Transverse colon (tissue), 4 donors: ENCODE data around the gene ETNK2. TPM values are rescaled to one million over a fixed set of nuclear protein-coding genes. Genes with fewer than 3 reads are reported as not detected.

ENCODE experiments used
- DNase-seq: peaks from one replicate; pipeline ENCODE4 v3.0.0-alpha.2; 2019
- H3K27ac ChIP-seq, 4 donors: fragments of 200-600 bp; sonication (generic); 2 replicates each; pipeline ENCODE4 v1.5.1; 2016 to 2018; ENCODE audit warnings: inconsistent platforms in 4 of 4
- H3K27me3 ChIP-seq: fragments of 200-600 bp; sonication (generic); 2 replicates; pipeline ENCODE4 v1.5.1; 2017; ENCODE audit warnings: inconsistent platforms
- H3K36me3 ChIP-seq, 4 donors: fragments of 200-600 bp; sonication (generic); 2 replicates each; pipeline ENCODE4 v1.5.1; 2017 to 2019; ENCODE audit warnings: inconsistent platforms in 4 of 4
- H3K4me1 ChIP-seq, 4 donors: fragments of 200-600 bp; sonication (generic); 2 replicates each; pipeline ENCODE4 v1.5.1; 2017 to 2020; ENCODE audit warnings: inconsistent platforms in 4 of 4
- H3K4me3 ChIP-seq, 4 donors: fragments of 200-600 bp; sonication (generic); 1 replicate in 1 of 4; 2 replicates in 3 of 4; pipeline versions ENCODE4 v1.5.1 to v1.6.1; 2017 to 2019; ENCODE audit warnings: inconsistent platforms in 4 of 4
- H3K9me3 ChIP-seq, 2 donors: fragments of 200-600 bp; sonication (generic); 2 replicates each; pipeline ENCODE4 v1.5.1; 2017 to 2019; ENCODE audit warnings: inconsistent platforms in 2 of 2
- CTCF ChIP-seq, 5 experiments: fragments of 200-600 bp in 3 of 5; fragments of 450-650 bp in 2 of 5; sonication (generic) in 3 of 5; IDR thresholded peaks; 1 replicate in 2 of 5; 2 replicates in 3 of 5; pipeline ENCODE4 v1.5.1; 2016 to 2017; ENCODE audit warnings: antibody characterized with exemption in 5 of 5, inconsistent platforms in 3 of 5, mild to moderate bottlenecking in 2 of 5, moderate library complexity in 1 of 5
- EP300 ChIP-seq: sonication (generic); formaldehyde crosslinking; IDR thresholded peaks from one replicate; pipeline ENCODE4 v1.6.1; 2017; ENCODE audit warnings: antibody characterized with exemption, low read depth
- POLR2A ChIP-seq: fragments of 450-650 bp; IDR thresholded peaks from one replicate; pipeline ENCODE4 v1.6.1; 2016; ENCODE audit warnings: antibody characterized with exemption, mild to moderate bottlenecking, moderate library complexity
- POLR2AphosphoS5 ChIP-seq, 3 donors: sonication (generic); formaldehyde crosslinking; IDR thresholded peaks; one replicate each; pipeline ENCODE4 v1.6.1; 2016; ENCODE audit warnings: antibody characterized with exemption in 3 of 3
- WGBS, 2 donors: methylation state at CpG; one replicate each; pipeline ENCODE4 v1.1.5; 2018; ENCODE audit warnings: low coverage in 1 of 2; 5-methylcytosine and 5-hydroxymethylcytosine counted together
- in situ Hi-C, 4 donors: fragments of 200-750 bp; cut with MboI; loops; one replicate each; pipeline versions ENCODE4 v1.15.0 to v1.15.1; 2017; ENCODE audit warnings: low sequenced_read_pairs in 3 of 4, low pct_ligation_motif_present in 1 of 4, low pct_unique_long_range_greater_than_20kb in 1 of 4
- intact Hi-C: fragments of 100-400 bp; cut with DNase I; formaldehyde crosslinking; loops from one replicate; pipeline ENCODE4 v1.15.1; 2023; ENCODE audit warnings: low total_unique reads
- total RNA-seq, 4 donors: library from RNA; depleted of rRNA; stranded (reverse); fragments of >200 nt; gene quantifications; one replicate each; pipeline ENCODE4 v1.1.0, GENCODE V29; 2016

ETNK2 gene
- total RNA-seq, result 1 to 10 TPM in 3 of 4 donors, not detected in 1; 1.9 to 3.7 (median 3.3) TPM

- intact Hi-C loops, result no loop called here
- peak; percentile 57 for DNase-seq
- Histone ChIP-seq H3K4me3 (peak within 1 kb of the TSS; percentile 42 to 71 (median 66)), H3K9me3 (no peaks in the 10 kb centered on the region), H3K36me3 (no peaks in the 10 kb centered on the region), H3K27ac (peak within 1 kb of the TSS; percentile 64 to 83 (median 68)), H3K4me1 (peaks cover 5 to 9% (median 6%) of the 10 kb centered on the region in 4 donors), H3K27me3 (peaks cover 29% of the 10 kb centered on the region)
- in situ Hi-C loops, result no loop called here
- TF ChIP-seq POLR2A (no peak), EP300 (no peak), POLR2AphosphoS5 (IDR thresholded peaks at IDR 0.05) (no peak), CTCF (IDR thresholded peaks at IDR 0.05) (no peak)
- 2% methylated on average over 58 of the region's 94 CpGs; no CpG with 5 or more reads in 1 of the 2 donors for WGBS, 2 donors
These were observed at the start of gene ETNK2 for GRCh38 chr1:204151552-204152309. TSS of gene ETNK2 (minus strand) at chr1:204152044. CDS start at chr1:204151852, 192 bp downstream.

- Histone ChIP-seq H3K36me3 (no peaks in the 10 kb centered on the region), H3K4me3 (no peak overlapping the region), H3K9me3 (no peaks in the 10 kb centered on the region), H3K27me3 (peaks cover 26% of the 10 kb centered on the region), H3K4me1 (peaks cover 0 to under 1% (median 0%) of the 10 kb centered on the region in 4 donors), H3K27ac (no peak overlapping the region)
- 81% methylated on average over 12 of the region's 12 CpGs; no CpG with 5 or more reads in 1 of the 2 donors for WGBS, 2 donors
- no peak for DNase-seq
- in situ Hi-C loops (no loop called here), intact Hi-C loops (no loop called here)
- TF ChIP-seq EP300 (no peak), POLR2AphosphoS5 (IDR thresholded peaks at IDR 0.05) (no peak), POLR2A (no peak), CTCF (IDR thresholded peaks at IDR 0.05) (no peak)
These were observed 49.6 kb upstream of the ETNK2 start for GRCh38 chr1:204201348-204202040.

- intact Hi-C loops, result no loop called here
These were observed 47.7 kb upstream of the ETNK2 start for GRCh38 chr1:204199579-204199978.

More at GRCh38 chr1:204199579-204199978, 47.7 kb upstream of the ETNK2 start:
- Histone ChIP-seq H3K4me3 (no peak overlapping the region), H3K4me1 (no peaks in the 10 kb centered on the region), H3K27ac (no peak overlapping the region), H3K9me3 (no peaks in the 10 kb centered on the region), H3K36me3 (no peaks in the 10 kb centered on the region), H3K27me3 (peaks cover 22% of the 10 kb centered on the region)
- TF ChIP-seq EP300 (no peak), CTCF (IDR thresholded peaks at IDR 0.05) (no peak)
- 72 to 84% methylated on average over 4 to 9 of the region's 9 CpGs for WGBS, 2 donors
- in situ Hi-C loops, result no loop called here
- no peak for DNase-seq
